Esophagus muscularis mucosa (tissue), 3 donors: ENCODE measurements around the gene MSH3.

Experiments used
- EP300 ChIP-seq: sonication (generic); formaldehyde crosslinking; IDR thresholded peaks from one replicate; pipeline ENCODE4 v1.6.1; 2017; ENCODE audit warnings: antibody characterized with exemption
- TF ChIP-seq, protein P1 (sequence below), 3 experiments: fragments of 200-600 bp in 2 of 3; fragments of 450-650 bp in 1 of 3; sonication (generic) in 2 of 3; IDR thresholded peaks; one replicate each; pipeline ENCODE4 v1.5.1; 2017 to 2019; ENCODE audit warnings: antibody characterized with exemption in 3 of 3, mild to moderate bottlenecking in 2 of 3, moderate library complexity in 1 of 3

GRCh38 chr5:80608731-80609130, 45.7 kb upstream of the MSH3 start:
- no peak for TF ChIP-seq EP300
- TF ChIP-seq, protein P1, sequence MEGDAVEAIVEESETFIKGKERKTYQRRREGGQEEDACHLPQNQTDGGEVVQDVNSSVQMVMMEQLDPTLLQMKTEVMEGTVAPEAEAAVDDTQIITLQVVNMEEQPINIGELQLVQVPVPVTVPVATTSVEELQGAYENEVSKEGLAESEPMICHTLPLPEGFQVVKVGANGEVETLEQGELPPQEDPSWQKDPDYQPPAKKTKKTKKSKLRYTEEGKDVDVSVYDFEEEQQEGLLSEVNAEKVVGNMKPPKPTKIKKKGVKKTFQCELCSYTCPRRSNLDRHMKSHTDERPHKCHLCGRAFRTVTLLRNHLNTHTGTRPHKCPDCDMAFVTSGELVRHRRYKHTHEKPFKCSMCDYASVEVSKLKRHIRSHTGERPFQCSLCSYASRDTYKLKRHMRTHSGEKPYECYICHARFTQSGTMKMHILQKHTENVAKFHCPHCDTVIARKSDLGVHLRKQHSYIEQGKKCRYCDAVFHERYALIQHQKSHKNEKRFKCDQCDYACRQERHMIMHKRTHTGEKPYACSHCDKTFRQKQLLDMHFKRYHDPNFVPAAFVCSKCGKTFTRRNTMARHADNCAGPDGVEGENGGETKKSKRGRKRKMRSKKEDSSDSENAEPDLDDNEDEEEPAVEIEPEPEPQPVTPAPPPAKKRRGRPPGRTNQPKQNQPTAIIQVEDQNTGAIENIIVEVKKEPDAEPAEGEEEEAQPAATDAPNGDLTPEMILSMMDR (IDR thresholded peaks at IDR 0.05), result no peak
